ENCODE results near the gene TTC28.

TTC28 gene

GRCh38 chr22:28244757-28245156 is 434.9 kb downstream of the TTC28 start:
- no peak for TF ChIP-seq CTCF (IDR thresholded peaks at IDR 0.05; ENCODE audit: insufficient read depth, low read length, poor library complexity, severe bottlenecking)
- no peak for TF ChIP-seq EZH2phosphoT487 (conservative IDR thresholded peaks at IDR 0.05; ENCODE audit: low read length)
- H2AFZ ChIP-seq (ENCODE audit: low read depth, low read length, severe bottlenecking), result no peak overlapping the region
- H3K9me3 ChIP-seq (ENCODE audit: insufficient read depth, low read length), result no peaks in the 10 kb centered on the region
- no peak overlapping the region for H3K4me2 ChIP-seq (ENCODE audit: low read depth, low read length, poor library complexity, severe bottlenecking)
- no peak overlapping the region for H3K9ac ChIP-seq (ENCODE audit: low read length)
- H3K27me3 ChIP-seq (ENCODE audit: low read length), result no peaks in the 10 kb centered on the region
- H3K4me3 ChIP-seq (ENCODE audit: insufficient read depth, low read length, poor library complexity, severe bottlenecking), result no peak overlapping the region
- H3F3A ChIP-seq (ENCODE audit: insufficient read depth), result no peaks in the 10 kb centered on the region
- no peaks in the 10 kb centered on the region for H4K20me1 ChIP-seq (ENCODE audit: low read depth, low read length)
- no peaks in the 10 kb centered on the region for H3K36me3 ChIP-seq (ENCODE audit: low read length)
- H3K27ac ChIP-seq (ENCODE audit: low read depth, low read length), result no peak overlapping the region
- no peaks in the 10 kb centered on the region for H3K79me2 ChIP-seq (ENCODE audit: insufficient read depth, low read length)
- H3K9me2 ChIP-seq (replicated peaks; ENCODE audit: insufficient read depth, low read length), result no peaks in the 10 kb centered on the region

- no peak for TF ChIP-seq EZH2phosphoT487 (conservative IDR thresholded peaks at IDR 0.05; ENCODE audit: low read length)
- no peak for TF ChIP-seq CTCF (IDR thresholded peaks at IDR 0.05; ENCODE audit: insufficient read depth, low read length, poor library complexity, severe bottlenecking)
- H3K79me2 ChIP-seq (ENCODE audit: insufficient read depth, low read length), result no peaks in the 10 kb centered on the region
- no peak overlapping the region for H3K9ac ChIP-seq (ENCODE audit: low read length)
- no peaks in the 10 kb centered on the region for H3K36me3 ChIP-seq (ENCODE audit: low read length)
- H3K9me3 ChIP-seq (ENCODE audit: insufficient read depth, low read length), result no peaks in the 10 kb centered on the region
- H3K27ac ChIP-seq (ENCODE audit: low read depth, low read length), result no peak overlapping the region
- H3K27me3 ChIP-seq (ENCODE audit: low read length), result no peaks in the 10 kb centered on the region
- no peak overlapping the region for H3K4me2 ChIP-seq (ENCODE audit: low read depth, low read length, poor library complexity, severe bottlenecking)
- no peak overlapping the region for H2AFZ ChIP-seq (ENCODE audit: low read depth, low read length, severe bottlenecking)
- no peaks in the 10 kb centered on the region for H3F3A ChIP-seq (ENCODE audit: insufficient read depth)
- no peak overlapping the region for H3K4me3 ChIP-seq (ENCODE audit: insufficient read depth, low read length, poor library complexity, severe bottlenecking)
- H3K9me2 ChIP-seq (replicated peaks; ENCODE audit: insufficient read depth, low read length), result no peaks in the 10 kb centered on the region
- H4K20me1 ChIP-seq (ENCODE audit: low read depth, low read length), result no peaks in the 10 kb centered on the region
Measured at GRCh38 chr22:28243539-28243938, 436.1 kb downstream of the TTC28 start.

GRCh38 chr22:28241656-28242290 is 437.9 kb downstream of the TTC28 start:
- TF ChIP-seq CTCF (IDR thresholded peaks at IDR 0.05; ENCODE audit: insufficient read depth, low read length, poor library complexity, severe bottlenecking), result no peak
- no peak for TF ChIP-seq EZH2phosphoT487 (conservative IDR thresholded peaks at IDR 0.05; ENCODE audit: low read length)
- Histone ChIP-seq H3K27me3 (ENCODE audit: low read length) (no peaks in the 10 kb centered on the region), H3K9ac (ENCODE audit: low read length) (no peak overlapping the region)

More at GRCh38 chr22:28241656-28242290, 437.9 kb downstream of the TTC28 start:
- Histone ChIP-seq H3K27ac (ENCODE audit: low read depth, low read length) (no peak overlapping the region), H2AFZ (ENCODE audit: low read depth, low read length, severe bottlenecking) (no peak overlapping the region), H3K79me2 (ENCODE audit: insufficient read depth, low read length) (no peaks in the 10 kb centered on the region), H3K9me2 (replicated peaks; ENCODE audit: insufficient read depth, low read length) (no peaks in the 10 kb centered on the region), H3F3A (ENCODE audit: insufficient read depth) (no peaks in the 10 kb centered on the region), H3K4me3 (ENCODE audit: insufficient read depth, low read length, poor library complexity, severe bottlenecking) (no peak overlapping the region), H4K20me1 (ENCODE audit: low read depth, low read length) (no peaks in the 10 kb centered on the region), H3K36me3 (ENCODE audit: low read length) (no peaks in the 10 kb centered on the region), H3K9me3 (ENCODE audit: insufficient read depth, low read length) (no peaks in the 10 kb centered on the region), H3K4me2 (ENCODE audit: low read depth, low read length, poor library complexity, severe bottlenecking) (no peak overlapping the region)

All from SU-DHL-6 (cell line).